Coronary artery (tissue), 2 donors: ENCODE measurements around the gene REPS1.

Experiments used
- DNase-seq: peaks from one replicate; pipeline ENCODE4 v3.0.0-alpha.2; 2017; ENCODE audit warnings: low spot score
- H3K27ac ChIP-seq, 2 donors: fragments of 200-600 bp; sonication (generic); one replicate each; pipeline ENCODE4 v1.5.1; 2016 to 2019
- H3K4me3 ChIP-seq: fragments of 200-600 bp; sonication (generic); 2 replicates; pipeline ENCODE4 v1.5.1; 2016; ENCODE audit warnings: mild to moderate bottlenecking, moderate library complexity
- TF ChIP-seq, protein P1 (sequence below): fragments of 200-600 bp; sonication (generic); IDR thresholded peaks from one replicate; pipeline ENCODE4 v1.5.1; 2019; ENCODE audit warnings: antibody characterized with exemption

REPS1 gene

GRCh38 chr6:138909975-138910374 is 78.1 kb downstream of the REPS1 start:
- DNase-seq, result no peak
- H3K27ac ChIP-seq, result no peak overlapping the region
- no peak overlapping the region for H3K4me3 ChIP-seq
- TF ChIP-seq, protein P1, sequence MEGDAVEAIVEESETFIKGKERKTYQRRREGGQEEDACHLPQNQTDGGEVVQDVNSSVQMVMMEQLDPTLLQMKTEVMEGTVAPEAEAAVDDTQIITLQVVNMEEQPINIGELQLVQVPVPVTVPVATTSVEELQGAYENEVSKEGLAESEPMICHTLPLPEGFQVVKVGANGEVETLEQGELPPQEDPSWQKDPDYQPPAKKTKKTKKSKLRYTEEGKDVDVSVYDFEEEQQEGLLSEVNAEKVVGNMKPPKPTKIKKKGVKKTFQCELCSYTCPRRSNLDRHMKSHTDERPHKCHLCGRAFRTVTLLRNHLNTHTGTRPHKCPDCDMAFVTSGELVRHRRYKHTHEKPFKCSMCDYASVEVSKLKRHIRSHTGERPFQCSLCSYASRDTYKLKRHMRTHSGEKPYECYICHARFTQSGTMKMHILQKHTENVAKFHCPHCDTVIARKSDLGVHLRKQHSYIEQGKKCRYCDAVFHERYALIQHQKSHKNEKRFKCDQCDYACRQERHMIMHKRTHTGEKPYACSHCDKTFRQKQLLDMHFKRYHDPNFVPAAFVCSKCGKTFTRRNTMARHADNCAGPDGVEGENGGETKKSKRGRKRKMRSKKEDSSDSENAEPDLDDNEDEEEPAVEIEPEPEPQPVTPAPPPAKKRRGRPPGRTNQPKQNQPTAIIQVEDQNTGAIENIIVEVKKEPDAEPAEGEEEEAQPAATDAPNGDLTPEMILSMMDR, result no peak

- no peak for DNase-seq
- Histone ChIP-seq H3K4me3 (no peak overlapping the region), H3K27ac (no peak overlapping the region)
- TF ChIP-seq, protein P1, result no peak
Observed at GRCh38 chr6:138909511-138909910, 78.5 kb downstream of the REPS1 start.

GRCh38 chr6:138907167-138907566 is 80.9 kb downstream of the REPS1 start:
- no peak for DNase-seq
- no peak overlapping the region for H3K4me3 ChIP-seq
- TF ChIP-seq, protein P1, result no peak
- no peak overlapping the region for H3K27ac ChIP-seq

DNA sequence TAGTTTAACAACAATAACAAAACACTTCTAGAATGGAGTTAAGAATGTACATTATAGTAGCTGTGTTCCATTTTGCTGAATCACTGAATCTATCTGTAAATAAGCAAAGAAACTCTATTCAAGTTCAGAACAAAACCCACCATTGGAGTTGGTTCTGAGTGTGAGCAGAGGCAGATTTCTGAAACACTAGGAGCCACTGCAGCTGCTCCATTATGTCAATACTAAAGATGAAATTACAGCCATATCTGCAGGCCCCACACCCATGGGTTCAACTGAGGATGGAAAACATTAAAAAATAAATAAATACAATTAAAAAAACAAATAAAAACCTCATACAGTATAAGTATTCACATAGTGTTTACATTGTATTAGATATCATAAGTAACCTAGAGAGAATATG is 91.0 kb downstream of the REPS1 start:
- DNase-seq, result no peak
- Histone ChIP-seq H3K4me3 (no peak overlapping the region), H3K27ac (no peak overlapping the region)
- TF ChIP-seq, protein P1, result no peak

GRCh38 chr6:138896104-138896756 is 91.8 kb downstream of the REPS1 start:
- DNase-seq, result no peak
- Histone ChIP-seq H3K27ac (no peak overlapping the region), H3K4me3 (no peak overlapping the region)
- TF ChIP-seq, protein P1, result no peak

DNA sequence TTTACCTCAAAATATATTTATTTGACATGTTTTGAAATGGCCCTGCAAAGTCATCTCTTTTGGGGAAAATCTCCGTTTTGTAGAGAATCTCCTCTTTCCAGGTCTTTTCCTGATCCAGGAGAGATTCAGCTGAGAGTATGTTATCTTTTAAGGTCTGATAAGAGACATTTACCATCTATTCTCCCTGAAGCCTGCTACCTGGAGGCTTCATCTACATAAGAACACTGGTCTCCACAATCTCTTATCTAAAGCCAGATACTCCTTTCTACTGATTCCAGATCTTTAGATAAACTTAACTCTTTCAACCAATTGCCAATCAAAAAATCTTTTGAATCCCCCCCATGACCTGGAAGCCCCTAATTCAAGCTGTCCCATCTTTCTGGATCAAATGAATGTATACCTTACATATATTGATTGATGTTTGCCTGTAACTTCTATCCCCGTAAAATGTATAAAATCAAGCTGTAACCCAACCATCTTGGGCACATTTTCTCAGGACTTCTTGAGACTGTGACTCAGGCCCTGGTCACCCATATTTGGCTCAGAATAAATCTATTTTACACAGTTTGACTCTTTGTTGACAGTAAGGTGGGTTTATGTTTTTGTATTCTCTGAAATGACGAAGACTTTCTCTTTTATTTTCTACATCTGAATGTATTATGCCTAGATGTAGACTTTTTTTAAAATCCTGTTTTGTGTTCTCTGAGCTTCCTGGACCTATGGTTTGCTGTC is 96.6 kb downstream of the REPS1 start:
- Histone ChIP-seq H3K4me3 (no peak overlapping the region), H3K27ac (no peak overlapping the region)
- TF ChIP-seq, protein P1, result no peak
- no peak for DNase-seq
